HCT116 (cell line): ENCODE results near the gene ALG6. TPM values are rescaled to one million over a fixed set of nuclear protein-coding genes. Genes with fewer than 3 reads are reported as not detected.

Experiments used
- ATAC-seq: fragments of 200-7000 bp; cut with Tn5 transposase; 2 replicates; pipeline ENCODE4 v1.9.1; 2020; ENCODE audit warnings: mild to moderate bottlenecking, moderate library complexity
- BruUV-seq: library from RNA; stranded (reverse); fragments of 400-500 nt; replicated peaks from 2 replicates; lab custom pipeline; 2021; lab: Mats Ljungman, UMichigan
- CTCF ChIA-PET: fragments of 300-600 bp; sonication (Branson Sonifier 250); formaldehyde crosslinking; loops from one replicate; lab custom pipeline; 2021; ENCODE audit warnings: antibody characterized with exemption; lab: Charles Lee
- POLR2A ChIA-PET: fragments of 300-600, 350-600 bp; sonication (Branson Sonifier 250); formaldehyde crosslinking; loops from one replicate; lab custom pipeline; 2021; ENCODE audit warnings: antibody characterized with exemption; lab: Charles Lee
- RAD21 ChIA-PET, 2 experiments: fragments of 300-600 bp; sonication (Branson Sonifier 250); formaldehyde crosslinking; loops; one replicate each; lab custom pipeline; 2023; ENCODE audit warnings: low total read pairs in 2 of 2; ENCODE audit not compliant: uncharacterized antibody in 2 of 2, unreplicated experiment in 2 of 2, low non-redundant PET in 1 of 2; lab: Charles Lee
- DNase-seq: peaks from one replicate; pipeline ENCODE4 v3.0.0-alpha.2; 2010; ENCODE audit warnings: low read depth, low spot score
- H2AFZ ChIP-seq: fragments of 200-600 bp; shearing (Covaris generic), sonication (generic); 2 replicates; pipeline ENCODE4 v1.6.1; 2017; ENCODE audit warnings: low read depth, mixed run types, mixed read lengths, antibody characterized with exemption, low read length; ENCODE audit not compliant: poor library complexity, severe bottlenecking
- H3K27ac ChIP-seq: 2 replicates; pipeline ENCODE4 v1.5.1; 2012; ENCODE audit warnings: low read depth, low read length
- H3K27me3 ChIP-seq: fragments of 200-600 bp; sonication (generic); 2 replicates; pipeline ENCODE4 v1.6.1; 2016; ENCODE audit warnings: mixed run types, low read length, mixed read lengths; ENCODE audit not compliant: insufficient read depth
- H3K36me3 ChIP-seq, 2 experiments: fragments of 200-500 bp in 1 of 2; fragments of 200-600 bp in 1 of 2; sonication (Bioruptor generic) in 1 of 2; sonication (generic) in 1 of 2; 2 replicates each; pipeline versions ENCODE4 v1.5.1 to v1.6.1; 2014 to 2016; ENCODE audit warnings: low read length in 2 of 2, inconsistent platforms in 1 of 2, mixed read lengths in 1 of 2, mixed run types in 1 of 2; ENCODE audit not compliant: insufficient read depth in 2 of 2, control insufficient read depth in 1 of 2
- H3K4me1 ChIP-seq, 2 experiments: fragments of 200-600 bp in 1 of 2; sonication (generic) in 1 of 2; 2 replicates each; pipeline versions ENCODE4 v1.5.1 to v1.6.1; 2012 to 2017; ENCODE audit warnings: low read length in 2 of 2, inconsistent platforms in 1 of 2, mild to moderate bottlenecking in 1 of 2, mixed read lengths in 1 of 2, mixed run types in 1 of 2, moderate library complexity in 1 of 2; ENCODE audit not compliant: insufficient read depth in 2 of 2, control insufficient read depth in 1 of 2
- H3K4me2 ChIP-seq: fragments of 200-600 bp; sonication (generic); 2 replicates; pipeline ENCODE4 v1.6.1; 2017; ENCODE audit warnings: mixed run types, low read length, mixed read lengths
- H3K4me3 ChIP-seq, 2 experiments: fragments of 200-600 bp in 1 of 2; sonication (generic) in 1 of 2; replicated peaks in 1 of 2; 2 replicates each; pipeline ENCODE4 v1.5.1; 2011 to 2016; ENCODE audit warnings: low read length in 2 of 2, control low read depth in 1 of 2, low read depth in 1 of 2, mild to moderate bottlenecking in 1 of 2, mixed read lengths in 1 of 2, mixed run types in 1 of 2
- H3K79me2 ChIP-seq: fragments of 200-600 bp; sonication (generic); 2 replicates; pipeline ENCODE4 v1.6.1; 2017; ENCODE audit warnings: mild to moderate bottlenecking, mixed run types, low read length, moderate library complexity, mixed read lengths; ENCODE audit not compliant: insufficient read depth
- H3K9ac ChIP-seq: fragments of 200-600 bp; sonication (generic); 2 replicates; pipeline ENCODE4 v1.6.1; 2016; ENCODE audit warnings: low read length, mixed read lengths
- H3K9me2 ChIP-seq: fragments of 200-600 bp; sonication (generic), shearing (Covaris generic); 2 replicates; pipeline ENCODE4 v1.6.1; 2017; ENCODE audit warnings: mixed run types, mild to moderate bottlenecking, moderate library complexity; ENCODE audit not compliant: insufficient read depth
- H3K9me3 ChIP-seq, 2 experiments: fragments of 200-500 bp in 1 of 2; fragments of 200-600 bp in 1 of 2; sonication (Bioruptor generic) in 1 of 2; sonication (generic) in 1 of 2; 2 replicates each; pipeline ENCODE4 v1.6.1; 2014 to 2017; ENCODE audit warnings: low read length in 2 of 2, mixed read lengths in 2 of 2, inconsistent platforms in 1 of 2, low read depth in 1 of 2, mild to moderate bottlenecking in 1 of 2, mixed run types in 1 of 2, moderate library complexity in 1 of 2; ENCODE audit not compliant: control insufficient read depth in 1 of 2, insufficient read depth in 1 of 2
- H4K20me1 ChIP-seq: fragments of 200-600 bp; sonication (generic), shearing (Covaris generic); 2 replicates; pipeline ENCODE4 v1.6.1; 2017; ENCODE audit warnings: mixed run types, mild to moderate bottlenecking, moderate library complexity; ENCODE audit not compliant: insufficient read depth
- ATF3 ChIP-seq: IDR thresholded peaks from 2 replicates; pipeline ENCODE4 v1.6.1; 2012
- intact Hi-C: fragments of 100-400 bp; cut with micrococcal nuclease; formaldehyde crosslinking; loops from 2 replicates; pipeline ENCODE4 v1.10.0; 2022
- total RNA-seq: library from RNA; stranded (reverse); gene quantifications from one replicate; pipeline ENCODE4 v1.2.1, GENCODE V29; 2021; ENCODE audit not compliant: unreplicated experiment
- TF ChIP-seq, protein P1 (sequence below): IDR thresholded peaks from 2 replicates; pipeline ENCODE4 v1.6.1; 2012; ENCODE audit warnings: low read depth
- TF ChIP-seq, protein P2 (sequence below): IDR thresholded peaks from 2 replicates; pipeline ENCODE4 v1.6.1; 2012

ALG6 gene
- total RNA-seq, 1 experiment from 2014 or later, result 14.7 TPM

GRCh38 chr1:63330331-63330916 lies 37.0 kb upstream of the ALG6 start (continued):
- TF ChIP-seq, protein P1, sequence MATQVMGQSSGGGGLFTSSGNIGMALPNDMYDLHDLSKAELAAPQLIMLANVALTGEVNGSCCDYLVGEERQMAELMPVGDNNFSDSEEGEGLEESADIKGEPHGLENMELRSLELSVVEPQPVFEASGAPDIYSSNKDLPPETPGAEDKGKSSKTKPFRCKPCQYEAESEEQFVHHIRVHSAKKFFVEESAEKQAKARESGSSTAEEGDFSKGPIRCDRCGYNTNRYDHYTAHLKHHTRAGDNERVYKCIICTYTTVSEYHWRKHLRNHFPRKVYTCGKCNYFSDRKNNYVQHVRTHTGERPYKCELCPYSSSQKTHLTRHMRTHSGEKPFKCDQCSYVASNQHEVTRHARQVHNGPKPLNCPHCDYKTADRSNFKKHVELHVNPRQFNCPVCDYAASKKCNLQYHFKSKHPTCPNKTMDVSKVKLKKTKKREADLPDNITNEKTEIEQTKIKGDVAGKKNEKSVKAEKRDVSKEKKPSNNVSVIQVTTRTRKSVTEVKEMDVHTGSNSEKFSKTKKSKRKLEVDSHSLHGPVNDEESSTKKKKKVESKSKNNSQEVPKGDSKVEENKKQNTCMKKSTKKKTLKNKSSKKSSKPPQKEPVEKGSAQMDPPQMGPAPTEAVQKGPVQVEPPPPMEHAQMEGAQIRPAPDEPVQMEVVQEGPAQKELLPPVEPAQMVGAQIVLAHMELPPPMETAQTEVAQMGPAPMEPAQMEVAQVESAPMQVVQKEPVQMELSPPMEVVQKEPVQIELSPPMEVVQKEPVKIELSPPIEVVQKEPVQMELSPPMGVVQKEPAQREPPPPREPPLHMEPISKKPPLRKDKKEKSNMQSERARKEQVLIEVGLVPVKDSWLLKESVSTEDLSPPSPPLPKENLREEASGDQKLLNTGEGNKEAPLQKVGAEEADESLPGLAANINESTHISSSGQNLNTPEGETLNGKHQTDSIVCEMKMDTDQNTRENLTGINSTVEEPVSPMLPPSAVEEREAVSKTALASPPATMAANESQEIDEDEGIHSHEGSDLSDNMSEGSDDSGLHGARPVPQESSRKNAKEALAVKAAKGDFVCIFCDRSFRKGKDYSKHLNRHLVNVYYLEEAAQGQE, result no peak
- TF ChIP-seq, protein P2, sequence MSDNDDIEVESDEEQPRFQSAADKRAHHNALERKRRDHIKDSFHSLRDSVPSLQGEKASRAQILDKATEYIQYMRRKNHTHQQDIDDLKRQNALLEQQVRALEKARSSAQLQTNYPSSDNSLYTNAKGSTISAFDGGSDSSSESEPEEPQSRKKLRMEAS, result no peak
- no peak for TF ChIP-seq ATF3

GRCh38 chr1:63342402-63342801 lies 25.0 kb upstream of the ALG6 start:
- ChIA-PET RAD21 (no interaction called here), POLR2A (no interaction called here), CTCF (interaction anchor here (1.7 kb wide), 1 partner anchor 15 kb away, joined by 4 read pairs; no protein-coding TSS in a partner anchor)
- no peaks in the 10 kb centered on the region for H3K4me1 ChIP-seq
- no peak overlapping the region for H3K4me3 ChIP-seq
- DNase-seq (no peak), ATAC-seq (no peak)
- H3K9me3 ChIP-seq, result no peaks in the 10 kb centered on the region
- H3K27me3 ChIP-seq, result no peaks in the 10 kb centered on the region
- no peak overlapping the region for H3K27ac ChIP-seq
- no TSS peak for BruUV-seq
- no peaks in the 10 kb centered on the region for H3K36me3 ChIP-seq
- H3K4me2 ChIP-seq, result no peak overlapping the region
- intact Hi-C loops, result no loop called here
- H3K9me2 ChIP-seq, result no peaks in the 10 kb centered on the region
- H2AFZ ChIP-seq, result no peak overlapping the region
- H3K79me2 ChIP-seq, result no peaks in the 10 kb centered on the region
- no peak overlapping the region for H3K9ac ChIP-seq
- TF ChIP-seq, protein P1, result no peak
- no peaks in the 10 kb centered on the region for H4K20me1 ChIP-seq
